GM18951 (cell line): ENCODE results near the gene PARP1.
A peak's percentile ranks its signal among the peaks of the same experiment; 100 is the strongest.

Source experiments
- POLR2A ChIP-seq: IDR thresholded peaks from 4 replicates; pipeline ENCODE4 v1.6.1; 2011; ENCODE audit warnings: mild to moderate bottlenecking; ENCODE audit not compliant: insufficient read length, insufficient read depth; ENCODE audit errors: extremely low read depth
- in situ Hi-C: fragments of 300-500 bp; cut with MboI; formaldehyde crosslinking; loops from one replicate; pipeline ENCODE4 v1.12.0; 2022; ENCODE audit warnings: low sequenced_read_pairs, mixed read lengths, inconsistent platforms; ENCODE audit not compliant: unreplicated experiment

PARP1 gene

GRCh38 chr1:226407497-226408284 is at the start of gene PARP1:
PARP1 (minus strand) TSS chr1:226408093; CDS start chr1:226407929, 164 bp downstream.
- in situ Hi-C loops = no loop called here
- peak; percentile 87 for TF ChIP-seq POLR2A

GRCh38 chr1:226457307-226457712 is 49.4 kb upstream of the PARP1 start:
- in situ Hi-C loops = no loop called here
- TF ChIP-seq POLR2A = no peak

GRCh38 chr1:226455843-226456242 is 48.0 kb upstream of the PARP1 start:
- in situ Hi-C loops = no loop called here
- TF ChIP-seq POLR2A = no peak

GRCh38 chr1:226454349-226454748 is 46.5 kb upstream of the PARP1 start:
- in situ Hi-C loops = no loop called here
- no peak for TF ChIP-seq POLR2A

GRCh38 chr1:226453015-226453704 is 45.3 kb upstream of the PARP1 start:
- in situ Hi-C loops = no loop called here

GRCh38 chr1:226450688-226451087 is 42.8 kb upstream of the PARP1 start:
- no peak for TF ChIP-seq POLR2A
- in situ Hi-C loops = no loop called here

More at GRCh38 chr1:226453015-226453704, 45.3 kb upstream of the PARP1 start:
- TF ChIP-seq POLR2A = no peak

GRCh38 chr1:226449823-226450222 is 41.9 kb upstream of the PARP1 start:
- no peak for TF ChIP-seq POLR2A
- in situ Hi-C loops = no loop called here

- in situ Hi-C loops = no loop called here
- TF ChIP-seq POLR2A = no peak
Measured at GRCh38 chr1:226447932-226448665, 40.2 kb upstream of the PARP1 start.

GRCh38 chr1:226446094-226446493 is 38.2 kb upstream of the PARP1 start:
- in situ Hi-C loops = no loop called here
- TF ChIP-seq POLR2A = no peak

- in situ Hi-C loops = no loop called here
- no peak for TF ChIP-seq POLR2A
Measured at GRCh38 chr1:226444901-226445300, 37.0 kb upstream of the PARP1 start.

GRCh38 chr1:226443439-226443838 is 35.5 kb upstream of the PARP1 start:
- TF ChIP-seq POLR2A = no peak
- in situ Hi-C loops = no loop called here

- in situ Hi-C loops = no loop called here
- no peak for TF ChIP-seq POLR2A
Measured at GRCh38 chr1:226443033-226443432, 35.1 kb upstream of the PARP1 start.

GRCh38 chr1:226441629-226442028 is 33.7 kb upstream of the PARP1 start:
- TF ChIP-seq POLR2A = no peak
- in situ Hi-C loops = no loop called here

- in situ Hi-C loops = no loop called here
- TF ChIP-seq POLR2A = no peak
Measured at GRCh38 chr1:226440512-226440911, 32.6 kb upstream of the PARP1 start.

GRCh38 chr1:226438007-226438406 is 30.1 kb upstream of the PARP1 start:
- in situ Hi-C loops = no loop called here

More at GRCh38 chr1:226438007-226438406, 30.1 kb upstream of the PARP1 start:
- no peak for TF ChIP-seq POLR2A
